Urothelium cell line (cell line): Measurements from ENCODE around the gene PEX1.
"Not testable (repeated sequence)": the region's sequence is repeated elsewhere in the genome, so short reads cannot be mapped to it uniquely, and the experiment has no call there.

Source experiments
- DNase-seq: peaks from one replicate; pipeline ENCODE4 v3.0.0; 2011; ENCODE audit warnings: low spot score, mixed read lengths
- FAIRE-seq: peaks from 2 replicates; lab custom pipeline; 2011; peaks lifted over from hg19 to GRCh38; lab: Jason Lieb, UNC

Gene PEX1

GRCh38 chr7:92528188-92528957 lies at the start of gene PEX1, which contains the start of gene RBM48:
TSS of gene PEX1 (minus strand) at chr7:92528520. CDS start at chr7:92528435, 85 bp downstream.
TSS of gene RBM48 (plus strand) at chr7:92528795. CDS start at chr7:92528814, 19 bp downstream.
- peak; percentile 92 for FAIRE-seq
- peak; percentile 100 for DNase-seq

- FAIRE-seq: no peak
These were observed 48.0 kb upstream of the PEX1 start for GRCh38 chr7:92576296-92576695.

GRCh38 chr7:92569137-92569536 lies 40.8 kb upstream of the PEX1 start:
- FAIRE-seq: peak; percentile 40
- no peak for DNase-seq

More at GRCh38 chr7:92576296-92576695, 48.0 kb upstream of the PEX1 start:
- no peak for DNase-seq

- FAIRE-seq (no peak), DNase-seq (no peak)
These were observed 39.1 kb upstream of the PEX1 start for GRCh38 chr7:92567460-92567859.

GRCh38 chr7:92563345-92563744 lies 35.0 kb upstream of the PEX1 start:
- FAIRE-seq: no peak
- DNase-seq: no peak

- FAIRE-seq: no peak
These were observed 32.3 kb upstream of the PEX1 start for GRCh38 chr7:92560602-92561001.

GRCh38 chr7:92557808-92558362 lies 29.6 kb upstream of the PEX1 start:
- FAIRE-seq (no peak), DNase-seq (no peak)

More at GRCh38 chr7:92560602-92561001, 32.3 kb upstream of the PEX1 start:
- no peak for DNase-seq

- FAIRE-seq: no peak
- no peak for DNase-seq
These were observed 28.9 kb upstream of the PEX1 start for GRCh38 chr7:92557249-92557648.

- DNase-seq (no peak), FAIRE-seq (no peak)
These were observed 21.9 kb upstream of the PEX1 start for GRCh38 chr7:92550194-92550593.

- DNase-seq (no peak), FAIRE-seq (no peak)
These were observed 19.3 kb upstream of the PEX1 start for GRCh38 chr7:92547579-92547978.

- no peak for DNase-seq
- FAIRE-seq: no peak
These were observed 18.7 kb upstream of the PEX1 start for GRCh38 chr7:92546856-92547497.

GRCh38 chr7:92545116-92545515 lies 16.8 kb upstream of the PEX1 start:
- not testable (repeated sequence) for DNase-seq, FAIRE-seq

GRCh38 chr7:92543542-92543941 lies 15.2 kb upstream of the PEX1 start:
- not testable (repeated sequence) for FAIRE-seq, DNase-seq

- DNase-seq (no peak), FAIRE-seq (no peak)
These were observed 6.3 kb upstream of the PEX1 start for GRCh38 chr7:92534572-92534971.

- DNase-seq: no peak
These were observed 591 bp upstream of the PEX1 start for GRCh38 chr7:92528958-92529264.

GRCh38 chr7:92527300-92528187 lies 776 bp downstream of the PEX1 start:
- FAIRE-seq (no peak), DNase-seq (peak; percentile 81)

More at GRCh38 chr7:92528958-92529264, 591 bp upstream of the PEX1 start:
- no peak for FAIRE-seq

GRCh38 chr7:92523110-92523509 lies 5.2 kb downstream of the PEX1 start:
- FAIRE-seq (no peak), DNase-seq (no peak)

- no peak for FAIRE-seq
- DNase-seq: no peak
These were observed 8.3 kb downstream of the PEX1 start for GRCh38 chr7:92520024-92520423.

- DNase-seq (no peak), FAIRE-seq (no peak)
These were observed 10.7 kb downstream of the PEX1 start for GRCh38 chr7:92517631-92518030.

GRCh38 chr7:92513167-92513902 lies 15.0 kb downstream of the PEX1 start:
- FAIRE-seq: peak; percentile 68

More at GRCh38 chr7:92513167-92513902, 15.0 kb downstream of the PEX1 start:
- DNase-seq: no peak
